ENCODE measurements around the gene ESRRA.

The ESRRA gene

DNA sequence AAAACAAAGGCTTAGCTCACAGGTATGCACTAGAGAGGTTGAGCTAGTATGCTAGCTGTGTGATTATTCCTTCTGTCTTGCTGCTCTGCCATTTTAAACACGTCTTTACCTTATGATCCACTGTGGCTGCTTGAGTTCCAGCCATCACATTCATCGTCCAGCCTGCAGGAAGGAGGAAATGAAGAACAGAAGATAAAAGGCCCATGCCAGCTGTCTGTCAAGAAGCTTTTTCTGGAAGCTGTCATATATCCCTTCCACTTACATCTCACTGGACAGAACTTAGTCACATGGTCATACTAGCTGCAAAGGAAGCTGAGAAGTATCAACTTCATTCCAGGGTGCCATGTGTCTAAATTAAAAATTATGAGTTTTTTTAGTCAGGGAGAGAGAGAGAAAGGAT, 22.1 kb downstream of the ESRRA start:
- in situ Hi-C loops (cut with HindIII; ENCODE audit: low sequenced_read_pairs) = no loop called here

GRCh38 chr11:64327993-64328392, 22.7 kb downstream of the ESRRA start:
- in situ Hi-C loops (cut with HindIII; ENCODE audit: low sequenced_read_pairs) = no loop called here

GRCh38 chr11:64330888-64331287, 25.6 kb downstream of the ESRRA start:
- in situ Hi-C loops (cut with HindIII; ENCODE audit: low sequenced_read_pairs) = no loop called here

DNA sequence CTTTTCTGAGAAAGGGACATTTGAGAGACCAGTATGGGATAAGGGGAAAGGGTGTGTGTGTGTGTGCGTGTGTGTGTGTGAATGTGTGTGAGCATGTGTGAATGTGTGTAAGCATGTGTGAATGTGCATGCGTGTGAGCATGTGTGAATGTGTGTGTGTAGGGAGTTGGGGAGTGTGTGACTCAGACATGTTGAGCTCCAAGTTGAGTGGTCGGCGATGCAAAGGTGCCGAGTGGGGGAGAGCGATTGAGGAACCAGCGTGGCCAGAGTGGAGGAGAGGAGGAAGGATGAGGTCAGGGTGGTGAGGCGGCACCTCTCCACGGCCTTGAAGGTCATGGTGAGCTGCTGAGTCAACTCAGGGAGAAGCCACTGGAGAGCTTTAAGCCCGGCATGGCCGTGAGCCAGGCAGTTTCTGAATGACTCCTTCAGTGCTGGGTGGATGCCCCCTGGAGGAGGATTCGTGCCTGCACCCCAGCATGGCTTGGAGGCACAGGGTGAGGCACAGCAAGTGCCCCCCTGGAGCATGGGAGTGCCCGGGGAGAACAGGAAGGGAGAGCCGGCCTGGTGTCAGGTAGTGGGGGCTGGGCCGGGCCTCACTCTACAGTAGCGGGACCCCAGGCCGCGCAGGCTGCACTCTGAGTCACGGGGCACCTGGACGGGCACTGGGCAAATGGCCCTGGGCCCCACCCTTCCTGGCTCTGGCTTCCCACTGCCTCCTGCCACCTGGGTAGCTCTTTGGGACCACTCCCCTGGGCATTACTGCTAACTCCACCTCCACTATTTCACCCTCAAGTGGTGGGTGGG, 26.4 kb downstream of the ESRRA start:
- in situ Hi-C loops (cut with HindIII; ENCODE audit: low sequenced_read_pairs) = no loop called here

GRCh38 chr11:64333556-64333955, 28.2 kb downstream of the ESRRA start:
- in situ Hi-C loops (cut with HindIII; ENCODE audit: low sequenced_read_pairs) = no loop called here

GRCh38 chr11:64334764-64335735, 29.7 kb downstream of the ESRRA start:
- in situ Hi-C loops (cut with HindIII; ENCODE audit: low sequenced_read_pairs) = no loop called here

GRCh38 chr11:64337538-64338249, 32.4 kb downstream of the ESRRA start:
- in situ Hi-C loops (cut with HindIII; ENCODE audit: low sequenced_read_pairs) = no loop called here

- in situ Hi-C loops (cut with HindIII; ENCODE audit: low sequenced_read_pairs) = no loop called here
Measured at GRCh38 chr11:64338716-64339115, 33.4 kb downstream of the ESRRA start.

DNA sequence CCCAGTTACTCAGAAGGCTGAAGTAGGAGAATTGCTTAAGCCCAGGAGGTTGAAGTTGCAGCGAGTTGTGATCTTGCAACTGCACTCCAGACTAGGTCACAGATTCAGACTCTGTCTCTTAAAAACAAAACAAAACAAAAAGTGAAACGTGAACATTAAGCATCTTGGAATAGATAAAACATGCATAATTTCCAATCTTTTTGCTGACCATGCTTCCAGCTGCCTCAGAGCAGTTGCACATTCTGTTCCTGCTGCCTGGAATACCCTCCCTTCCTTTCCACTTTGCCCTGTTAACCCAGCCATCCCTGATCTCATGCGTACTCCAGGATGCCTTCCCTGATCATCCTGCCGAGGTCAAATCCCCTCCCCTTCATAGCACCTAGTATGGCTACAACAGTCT, 34.0 kb downstream of the ESRRA start:
- in situ Hi-C loops (cut with HindIII; ENCODE audit: low sequenced_read_pairs) = no loop called here

GRCh38 chr11:64339754-64340408, 34.6 kb downstream of the ESRRA start, which contains the start of gene CCDC88B:
Gene CCDC88B, plus strand, starts transcription at chr11:64340204. Its CDS starts 63 bp downstream, at chr11:64340267.
- in situ Hi-C loops (cut with HindIII; ENCODE audit: low sequenced_read_pairs) = no loop called here

GRCh38 chr11:64340671-64341335, 35.5 kb downstream of the ESRRA start:
- in situ Hi-C loops (cut with HindIII; ENCODE audit: low sequenced_read_pairs) = no loop called here

DNA sequence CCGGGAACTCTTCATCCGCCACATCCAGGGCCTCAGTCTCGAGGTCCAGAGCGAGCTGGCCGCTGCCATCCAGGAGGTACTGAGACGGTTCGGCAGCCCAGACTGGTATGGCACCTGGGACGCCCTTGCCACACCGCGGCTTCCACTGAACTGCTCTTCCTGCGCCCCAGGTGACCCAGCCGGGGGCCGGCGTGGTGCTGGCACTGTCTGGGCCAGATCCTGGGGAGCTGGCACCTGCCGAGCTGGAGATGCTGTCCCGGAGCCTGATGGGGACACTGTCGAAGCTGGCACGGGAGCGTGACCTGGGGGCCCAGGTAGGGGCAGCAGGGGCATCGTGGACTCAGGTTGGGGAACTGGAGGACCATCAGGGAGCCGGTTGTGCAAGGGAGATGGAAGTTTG, 36.1 kb downstream of the ESRRA start:
- in situ Hi-C loops (cut with HindIII; ENCODE audit: low sequenced_read_pairs) = no loop called here

DNA sequence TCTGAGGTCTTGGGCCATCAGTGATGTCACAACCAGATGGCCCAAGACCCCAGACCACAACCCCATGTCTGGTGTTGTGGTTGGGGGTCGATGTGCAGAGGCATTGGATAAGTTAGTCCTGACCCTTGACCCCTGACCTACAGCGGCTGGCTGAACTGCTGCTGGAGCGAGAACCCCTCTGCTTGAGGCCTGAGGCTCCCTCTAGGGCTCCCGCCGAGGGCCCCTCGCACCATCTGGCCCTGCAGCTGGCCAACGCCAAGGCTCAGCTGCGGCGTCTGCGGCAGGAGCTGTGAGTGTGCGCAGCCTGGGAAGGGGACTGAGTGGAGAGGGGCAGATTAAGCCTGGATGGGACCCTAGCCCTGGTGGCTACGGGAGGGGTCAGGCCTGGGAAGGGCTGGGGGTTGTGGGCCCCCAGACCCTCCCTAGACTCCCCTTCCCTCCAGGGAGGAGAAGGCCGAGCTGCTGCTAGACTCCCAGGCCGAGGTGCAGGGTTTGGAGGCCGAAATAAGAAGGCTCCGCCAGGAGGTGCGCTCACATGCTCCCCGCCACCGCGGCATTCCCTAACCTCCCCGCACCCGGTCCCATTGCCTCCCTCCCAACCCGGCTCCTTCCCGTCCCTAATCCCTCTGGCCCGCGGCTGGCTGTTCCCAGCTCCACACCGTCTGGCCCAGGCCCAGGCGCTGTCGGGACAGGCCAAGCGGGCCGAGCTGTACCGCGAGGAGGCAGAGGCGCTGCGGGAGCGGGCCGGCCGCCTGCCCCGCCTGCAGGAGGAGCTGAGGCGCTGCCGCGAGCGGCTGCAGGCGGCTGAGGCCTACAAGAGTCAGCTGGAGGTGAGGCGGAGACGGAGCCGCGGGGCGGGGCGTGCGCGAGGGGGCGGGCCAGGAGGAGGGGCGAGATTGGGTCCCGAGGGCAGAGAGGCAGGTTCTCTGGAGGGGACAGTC, 36.8 kb downstream of the ESRRA start:
- in situ Hi-C loops (cut with HindIII; ENCODE audit: low sequenced_read_pairs) = no loop called here

DNA sequence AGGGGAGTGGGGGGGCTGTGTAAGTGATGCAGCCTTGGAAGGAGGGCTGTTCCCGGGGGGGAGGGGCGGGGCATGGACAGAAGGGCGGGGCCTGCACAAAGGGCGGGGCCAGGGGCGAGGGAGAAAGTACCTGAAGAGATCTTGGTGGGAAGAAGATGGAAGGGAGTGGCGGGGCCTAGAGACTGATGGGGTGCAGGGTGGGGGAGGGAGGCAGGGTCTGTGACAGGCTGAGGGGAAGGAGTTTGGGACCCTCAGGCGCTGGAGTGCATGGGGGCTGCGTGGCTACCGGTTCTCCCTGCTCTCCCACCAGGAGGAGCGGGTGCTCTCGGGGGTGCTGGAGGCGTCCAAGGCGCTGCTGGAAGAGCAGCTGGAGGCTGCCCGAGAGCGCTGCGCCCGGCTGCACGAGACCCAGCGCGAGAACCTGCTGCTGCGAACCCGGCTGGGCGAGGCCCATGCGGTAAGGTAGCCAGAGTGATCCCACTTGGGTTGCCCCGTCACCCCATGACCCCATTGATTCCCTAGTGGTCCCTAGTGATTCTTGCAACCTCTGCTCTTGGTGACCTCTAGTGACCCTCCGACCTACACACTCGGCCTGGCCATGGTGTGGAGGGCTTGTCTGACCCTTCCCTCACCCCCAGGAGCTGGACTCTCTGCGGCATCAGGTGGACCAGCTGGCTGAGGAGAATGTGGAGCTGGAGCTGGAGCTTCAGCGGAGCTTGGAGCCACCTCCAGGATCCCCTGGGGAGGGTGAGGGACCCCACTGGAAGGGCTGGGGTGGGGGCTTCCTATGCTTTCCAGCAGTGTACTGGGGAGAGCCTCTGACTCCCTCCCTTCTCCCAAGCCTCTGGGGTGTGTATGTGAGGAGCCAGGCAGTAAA, 37.8 kb downstream of the ESRRA start:
- in situ Hi-C loops (cut with HindIII; ENCODE audit: low sequenced_read_pairs) = no loop called here

- in situ Hi-C loops (cut with HindIII; ENCODE audit: low sequenced_read_pairs) = no loop called here
Measured at GRCh38 chr11:64343767-64344559, 38.6 kb downstream of the ESRRA start.

GRCh38 chr11:64344787-64345186, 39.5 kb downstream of the ESRRA start:
- in situ Hi-C loops (cut with HindIII; ENCODE audit: low sequenced_read_pairs) = no loop called here

DNA sequence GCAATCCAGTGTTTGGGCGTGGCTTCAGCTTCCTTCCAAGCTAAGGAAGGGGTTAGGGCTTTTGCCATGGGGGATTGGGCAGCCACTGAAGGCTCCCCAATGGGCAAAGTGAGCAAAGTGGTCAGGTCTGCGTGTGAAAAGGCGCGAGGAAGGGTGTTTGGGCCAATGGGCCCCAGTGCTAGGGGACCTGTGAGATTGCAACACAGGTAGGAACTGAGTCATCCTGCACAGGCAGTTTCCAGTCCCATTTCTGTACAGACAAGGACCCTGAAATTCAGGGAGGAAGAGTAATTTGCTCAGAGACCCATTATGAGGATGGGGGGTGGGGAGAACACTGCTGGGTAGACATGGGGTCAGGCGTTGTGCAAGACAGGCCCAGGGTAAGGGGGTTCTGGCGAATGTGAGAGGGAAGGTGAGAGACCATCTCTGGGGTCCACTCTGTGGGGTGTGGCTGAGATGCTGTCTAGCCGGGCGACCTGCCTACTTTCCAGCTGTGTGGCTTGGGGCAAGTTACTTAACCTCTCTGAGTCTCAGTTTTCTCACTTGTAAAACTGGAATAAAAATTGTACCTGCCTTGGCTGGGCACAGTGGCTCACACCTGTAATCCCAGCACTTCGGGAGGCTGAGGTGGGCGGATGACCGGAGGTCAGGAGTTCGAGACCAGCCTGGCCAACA, 42.0 kb downstream of the ESRRA start:
- in situ Hi-C loops (cut with HindIII; ENCODE audit: low sequenced_read_pairs) = no loop called here

Measured in DLD1 (cell line).